ENCODE data around the gene STIP1. TPM values are rescaled to one million over a fixed set of nuclear protein-coding genes. Genes with fewer than 3 reads are reported as not detected.

The STIP1 gene
- total RNA-seq, result 100 to 1,000 TPM in 1 of 4 donors, 10 to 100 TPM in 3; 88.6 to 134 (median 94.0) TPM

DNA sequence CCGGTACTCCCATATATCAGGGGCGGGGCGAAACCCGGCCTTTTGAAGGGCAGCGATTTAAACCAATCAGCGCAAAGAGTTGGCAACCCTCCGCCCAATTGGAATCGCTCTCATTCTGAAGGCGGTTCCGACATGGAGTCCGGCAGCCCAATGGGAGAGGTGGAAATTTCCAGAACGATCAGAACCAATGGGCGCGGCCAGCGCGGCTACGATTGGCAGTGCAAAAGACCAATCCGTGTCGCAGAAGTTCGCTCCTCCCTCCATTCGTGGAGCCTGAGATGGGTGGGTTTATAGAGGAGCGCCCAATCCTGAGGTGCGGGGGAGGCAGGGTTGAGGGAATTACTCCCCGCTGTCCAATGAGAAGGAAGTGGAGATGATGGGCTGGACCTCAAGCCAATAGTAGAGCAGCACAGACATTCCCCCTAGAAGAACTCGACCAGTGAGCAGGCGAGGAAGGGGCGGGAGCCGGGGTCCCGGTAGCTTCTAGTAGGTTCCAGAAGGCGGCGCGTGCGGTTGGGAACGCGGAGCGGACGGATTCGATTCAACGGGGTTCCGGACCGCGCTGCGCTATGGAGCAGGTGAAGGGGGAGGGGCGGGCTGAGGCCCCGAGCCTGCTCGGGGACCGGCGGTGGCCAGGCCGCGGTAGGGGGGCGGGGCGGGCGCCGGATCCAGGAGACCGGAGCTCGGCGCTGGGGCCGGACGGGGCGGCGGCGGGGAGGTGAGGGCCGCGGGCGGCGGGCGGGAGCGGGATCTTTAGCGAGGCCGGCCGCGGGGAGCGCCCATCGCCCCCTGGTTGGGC lies at the start of gene STIP1:
Gene STIP1 (plus strand): TSS at position 479 of the 799 bp plus-strand sequence. CDS start 91 bp downstream, at position 570.
- peak; percentile 93 for ATAC-seq
- WGBS, 2 donors (ENCODE audit: low coverage in 1 of 2), result 0% methylated on average over 1 of the region's 74 CpGs; no CpG with 5 or more reads in 1 of the 2 donors
- Histone ChIP-seq H3K36me3 (peaks cover 0 to 5% of the 10 kb centered on the region in 2 donors), H3K4me3 (peak within 1 kb of the TSS; percentile 58 to 61), H3K27me3 (no peaks in the 10 kb centered on the region), H3K27ac (peak within 1 kb of the TSS; percentile 81 to 98 (median 91)), H3K4me1 (peaks cover 2 to 43% (median 24%) of the 10 kb centered on the region in 3 donors), H3K9me3 (no peaks in the 10 kb centered on the region)
- TF ChIP-seq POLR2A (IDR thresholded peaks at IDR 0.05) (peak in 1 of 2 donors; percentile 26), CTCF (IDR thresholded peaks at IDR 0.05) (peak in 2 of 4 experiments; percentile 62 to 63), EP300 (IDR thresholded peaks at IDR 0.05) (no peak), POLR2AphosphoS5 (IDR thresholded peaks at IDR 0.05) (peak; percentile 85)

- H3K4me3 ChIP-seq, result no peak overlapping the region
- peaks cover 0 to 22% (median 0%) of the 10 kb centered on the region in 3 donors for H3K4me1 ChIP-seq
- ATAC-seq, result no peak
- no peaks in the 10 kb centered on the region for H3K9me3 ChIP-seq
- no peak overlapping the region for H3K27ac ChIP-seq
- no peak for TF ChIP-seq CTCF (IDR thresholded peaks at IDR 0.05)
- no peak for TF ChIP-seq POLR2AphosphoS5 (IDR thresholded peaks at IDR 0.05)
- no peak for TF ChIP-seq EP300 (IDR thresholded peaks at IDR 0.05)
- 54% methylated on average over 7 of the region's 17 CpGs; no CpG with 5 or more reads in 1 of the 2 donors for WGBS, 2 donors (ENCODE audit: low coverage in 1 of 2)
- H3K27me3 ChIP-seq, result no peaks in the 10 kb centered on the region
- H3K36me3 ChIP-seq, result no peaks in the 10 kb centered on the region
These were observed 49.1 kb upstream of the STIP1 start for GRCh38 chr11:64136765-64137441.

DNA sequence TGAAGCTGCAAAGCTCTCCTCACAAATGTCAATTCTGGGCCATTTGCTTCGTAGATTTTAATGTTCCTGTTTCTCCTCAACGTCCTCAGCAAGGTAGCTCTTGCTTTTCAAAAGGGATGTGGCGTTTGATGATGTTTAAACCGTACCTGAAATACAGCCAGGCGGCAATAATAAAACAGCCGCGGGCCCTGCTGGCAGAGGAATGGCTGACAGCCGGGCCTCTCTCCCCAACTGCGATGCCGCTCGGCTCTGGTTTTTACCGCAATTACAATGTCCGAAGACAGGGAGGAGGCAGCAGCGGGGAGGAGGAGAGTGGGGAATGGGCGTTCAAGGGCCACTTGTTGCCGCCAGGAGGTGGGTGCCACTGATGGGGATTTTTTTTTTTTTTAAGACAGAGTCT lies 47.6 kb upstream of the STIP1 start:
- Histone ChIP-seq H3K27ac (no peak overlapping the region), H3K27me3 (no peaks in the 10 kb centered on the region), H3K4me3 (no peak overlapping the region), H3K36me3 (no peaks in the 10 kb centered on the region), H3K4me1 (peaks cover 0 to 9% (median 0%) of the 10 kb centered on the region in 3 donors), H3K9me3 (no peaks in the 10 kb centered on the region)
- TF ChIP-seq CTCF (IDR thresholded peaks at IDR 0.05) (no peak), POLR2AphosphoS5 (IDR thresholded peaks at IDR 0.05) (no peak), POLR2A (IDR thresholded peaks at IDR 0.05) (no peak), EP300 (IDR thresholded peaks at IDR 0.05) (no peak)
- WGBS, 2 donors (ENCODE audit: low coverage in 1 of 2), result 70 to 83% methylated on average over 2 to 12 of the region's 16 CpGs
- ATAC-seq, result no peak

GRCh38 chr11:64139049-64139448 lies 46.9 kb upstream of the STIP1 start:
- TF ChIP-seq POLR2A (IDR thresholded peaks at IDR 0.05) (no peak), POLR2AphosphoS5 (IDR thresholded peaks at IDR 0.05) (no peak), CTCF (IDR thresholded peaks at IDR 0.05) (no peak), EP300 (IDR thresholded peaks at IDR 0.05) (no peak)
- no peaks in the 10 kb centered on the region for H3K9me3 ChIP-seq
- no peak for ATAC-seq
- no CpG with 5 or more reads among the region's 15 CpGs for WGBS, 2 donors (ENCODE audit: low coverage in 1 of 2)
- H3K27me3 ChIP-seq, result no peaks in the 10 kb centered on the region
- peaks cover 0 to 9% (median 0%) of the 10 kb centered on the region in 3 donors for H3K4me1 ChIP-seq
- H3K27ac ChIP-seq, result no peak overlapping the region
- no peak overlapping the region for H3K4me3 ChIP-seq
- no peaks in the 10 kb centered on the region for H3K36me3 ChIP-seq

Data from gastroesophageal sphincter (tissue), 4 donors.